Right lobe of liver (tissue), 6 donors: ENCODE results near the gene PPFIBP2. TPM values are rescaled to one million over a fixed set of nuclear protein-coding genes. Genes with fewer than 3 reads are reported as not detected.

Experiments
- ATAC-seq, 4 donors: fragments of 200-7000 bp; cut with Tn5 transposase; one replicate each; pipeline ENCODE4 v1.9.1; 2020; ENCODE audit warnings: mild to moderate bottlenecking in 4 of 4, moderate library complexity in 4 of 4
- DNase-seq, 3 donors: peaks; one replicate each; pipeline ENCODE4 v3.0.0-alpha.2; 2020
- H3K27ac ChIP-seq, 3 donors: fragments of 200-600 bp; one replicate each; pipeline ENCODE4 v1.8.0; 2022
- H3K27me3 ChIP-seq, 2 donors: fragments of 200-600 bp; one replicate each; pipeline ENCODE4 v1.8.0; 2022
- H3K36me3 ChIP-seq, 4 donors: fragments of 200-600 bp; sonication (generic) in 1 of 4; one replicate each; pipeline versions ENCODE4 v1.5.1 to v1.8.0; 2017 to 2022; ENCODE audit warnings: control low read depth in 1 of 4
- H3K4me1 ChIP-seq, 4 donors: fragments of 200-600 bp; sonication (generic) in 1 of 4; one replicate each; pipeline versions ENCODE4 v1.5.1 to v1.8.0; 2017 to 2022; ENCODE audit warnings: control low read depth in 1 of 4
- H3K4me3 ChIP-seq, 3 donors: fragments of 200-600 bp; one replicate each; pipeline ENCODE4 v1.8.0; 2022
- H3K9me3 ChIP-seq, 4 donors: fragments of 200-600 bp; sonication (generic) in 1 of 4; one replicate each; pipeline versions ENCODE4 v1.5.1 to v1.8.0; 2017 to 2022; ENCODE audit warnings: control low read depth in 1 of 4
- CTCF ChIP-seq, 4 donors: fragments of 200-600 bp in 3 of 4; fragments of 450-650 bp in 1 of 4; IDR thresholded peaks; one replicate each; pipeline versions ENCODE4 v1.5.1 to v1.8.0; 2016 to 2022; ENCODE audit warnings: antibody characterized with exemption in 4 of 4, mild to moderate bottlenecking in 2 of 4
- POLR2A ChIP-seq: fragments of 450-650 bp; IDR thresholded peaks from one replicate; pipeline ENCODE4 v1.6.1; 2017; ENCODE audit warnings: antibody characterized with exemption, mild to moderate bottlenecking
- WGBS: methylation state at CpG from one replicate; pipeline ENCODE4 v1.1.6; 2018; ENCODE audit warnings: low coverage, low lambda C conversion rate; ENCODE audit not compliant: insufficient coverage; ENCODE audit errors: missing lambda C conversion rate; 5-methylcytosine and 5-hydroxymethylcytosine counted together
- intact Hi-C, 2 donors: fragments of 100-400 bp; cut with DNase I; formaldehyde crosslinking; loops; one replicate each; pipeline versions ENCODE4 v1.11.2 to v1.14.1; 2022
- total RNA-seq, 6 experiments: library from RNA; depleted of rRNA in 2 of 6; stranded (reverse); fragments of >200 nt in 2 of 6; fragmentation: NEBNext Ultra II Directional in 3 of 6; extraction: Animal tissue kit (Norgen Biotek cat#: 25700) in 3 of 6; gene quantifications; one replicate each; pipeline versions ENCODE4 v1.1.0 to v1.2.4, GENCODE V29; 2016 to 2023
- donor health status: DM: no; HTN: yes; CAD: no.
- donor health status: DM: no; HTN: no; CAD: no.
- donor health status: DM: no; HTN: no; CAD: no.
- donor health status: DM: no; HTN: yes; CAD: no.
- donor health status: DM: no; HTN: yes; CAD: no.

PPFIBP2 gene
- total RNA-seq, 6 experiments from 2014 or later: 25.5 to 69.3 (median 46.6) TPM

- ATAC-seq (peak in 2 of 4 donors; percentile 15 to 20), DNase-seq (no peak)
- TF ChIP-seq CTCF (IDR thresholded peaks at IDR 0.05): no peak
- no peak for TF ChIP-seq POLR2A
- Histone ChIP-seq H3K27ac (no peak overlapping the region), H3K27me3 (no peaks in the 10 kb centered on the region), H3K36me3 (peaks cover 0 to 73% (median 31%) of the 10 kb centered on the region in 4 donors), H3K9me3 (no peaks in the 10 kb centered on the region), H3K4me3 (no peak overlapping the region), H3K4me1 (peaks cover 0 to 4% (median 0%) of the 10 kb centered on the region in 4 donors)
- intact Hi-C loops: no loop called here
- WGBS: 57% methylated on average over 5 of the region's 5 CpGs
These were observed 125.2 kb downstream of the PPFIBP2 start for GRCh38 chr11:7638710-7639642.

GRCh38 chr11:7639643-7640025 is 125.8 kb downstream of the PPFIBP2 start:
- no peak overlapping the region for H3K27ac ChIP-seq
- ATAC-seq (peak; percentile 50 to 72 (median 63)), DNase-seq (peak in 1 of 3 donors; percentile 42)
- intact Hi-C loops: no loop called here
- H3K36me3 ChIP-seq: peaks cover 0 to 69% (median 26%) of the 10 kb centered on the region in 4 donors
- peaks cover 0 to 4% (median 0%) of the 10 kb centered on the region in 4 donors for H3K4me1 ChIP-seq
- no peak for TF ChIP-seq CTCF (IDR thresholded peaks at IDR 0.05)
- TF ChIP-seq POLR2A: no peak
- no peaks in the 10 kb centered on the region for H3K27me3 ChIP-seq
- 61% methylated on average over 2 of the region's 5 CpGs for WGBS
- no peak overlapping the region for H3K4me3 ChIP-seq
- H3K9me3 ChIP-seq: no peaks in the 10 kb centered on the region

DNA sequence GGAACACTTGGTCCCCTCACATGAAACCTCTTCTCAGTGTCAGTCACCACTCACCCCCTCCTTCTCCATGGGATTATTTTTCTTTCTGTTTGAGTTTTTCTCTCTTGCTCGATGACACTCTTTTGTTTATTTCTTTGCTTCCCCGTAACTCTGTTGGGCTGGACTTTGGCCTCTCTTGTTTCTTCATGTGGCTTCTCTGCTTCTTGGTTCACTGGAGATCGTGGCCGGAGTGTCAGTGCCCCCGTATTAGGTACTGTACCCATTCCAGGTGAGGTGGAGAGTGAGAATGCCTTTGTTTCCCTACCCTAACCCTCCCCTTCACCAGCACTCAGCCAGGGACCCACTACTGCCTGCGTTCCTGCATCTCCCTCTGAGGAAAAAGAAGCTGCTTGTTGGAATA is 127.0 kb downstream of the PPFIBP2 start:
- ATAC-seq: no peak
- intact Hi-C loops: no loop called here
- Histone ChIP-seq H3K27ac (no peak overlapping the region), H3K27me3 (no peaks in the 10 kb centered on the region), H3K4me3 (no peak overlapping the region), H3K9me3 (no peaks in the 10 kb centered on the region), H3K36me3 (peaks cover 0 to 57% (median 20%) of the 10 kb centered on the region in 4 donors), H3K4me1 (peaks cover 0 to 4% (median 0%) of the 10 kb centered on the region in 4 donors)
- DNase-seq: no peak
- no peak for TF ChIP-seq POLR2A
- TF ChIP-seq CTCF (IDR thresholded peaks at IDR 0.05): no peak
- WGBS: 49% methylated on average over 3 of the region's 6 CpGs

- Histone ChIP-seq H3K4me3 (no peak overlapping the region), H3K27me3 (no peaks in the 10 kb centered on the region), H3K36me3 (peaks cover 0 to 46% (median 13%) of the 10 kb centered on the region in 4 donors), H3K9me3 (no peaks in the 10 kb centered on the region), H3K4me1 (peaks cover 0 to 12% (median 5%) of the 10 kb centered on the region in 4 donors), H3K27ac (no peak overlapping the region)
- no peak for ATAC-seq
- intact Hi-C loops: no loop called here
- no peak for TF ChIP-seq POLR2A
- TF ChIP-seq CTCF (IDR thresholded peaks at IDR 0.05): no peak
- 45% methylated on average over 4 of the region's 4 CpGs for WGBS
- DNase-seq: no peak
These were observed 128.9 kb downstream of the PPFIBP2 start for GRCh38 chr11:7642747-7643146.
